Stimulated activated CD4-positive, alpha-beta T cell treated with anti-CD3 and anti-CD28 coated beads, Interleukin-2, amount 100 ng/mL, for 24 hours (primary cell): ENCODE results near the gene VCAM1.

Source experiments
- DNase-seq, 2 donors: peaks; one replicate each; pipeline ENCODE4 v3.0.0-alpha.2; 2020

The VCAM1 gene

DNA sequence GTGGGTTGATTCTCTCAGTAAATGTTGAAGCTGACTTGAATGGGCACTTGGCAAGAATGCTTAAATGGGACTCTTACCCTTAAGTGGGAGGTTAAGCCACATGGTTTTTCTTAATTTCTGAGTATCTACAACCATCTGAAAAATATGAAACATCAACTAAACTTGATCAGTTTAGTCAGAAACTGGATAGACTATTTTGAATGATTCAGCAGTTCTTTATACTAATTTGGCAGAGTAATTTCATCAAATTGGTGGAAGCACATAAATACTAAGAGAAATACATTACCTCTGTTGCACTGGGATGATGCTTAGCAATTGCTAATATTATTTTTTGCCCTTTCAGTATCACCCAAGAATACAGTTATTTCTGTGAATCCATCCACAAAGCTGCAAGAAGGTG lies 4.7 kb downstream of the VCAM1 start:
- no peak for DNase-seq

- DNase-seq: no peak
These were observed 10.6 kb downstream of the VCAM1 start for GRCh38 chr1:100730130-100730529.

DNA sequence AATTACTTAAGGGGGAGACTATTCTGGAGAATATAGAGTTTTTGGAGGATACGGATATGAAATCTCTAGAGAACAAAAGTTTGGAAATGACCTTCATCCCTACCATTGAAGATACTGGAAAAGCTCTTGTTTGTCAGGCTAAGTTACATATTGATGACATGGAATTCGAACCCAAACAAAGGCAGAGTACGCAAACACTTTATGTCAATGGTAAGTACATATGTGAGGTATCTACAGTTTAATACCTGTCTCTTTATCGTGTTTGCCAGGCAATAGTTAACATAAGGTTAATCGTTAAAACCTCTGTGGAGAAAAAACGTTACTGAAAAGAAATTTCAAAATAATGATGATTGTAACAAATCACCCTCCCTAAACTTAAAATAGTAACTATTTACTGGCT lies 11.8 kb downstream of the VCAM1 start:
- no peak for DNase-seq

DNA sequence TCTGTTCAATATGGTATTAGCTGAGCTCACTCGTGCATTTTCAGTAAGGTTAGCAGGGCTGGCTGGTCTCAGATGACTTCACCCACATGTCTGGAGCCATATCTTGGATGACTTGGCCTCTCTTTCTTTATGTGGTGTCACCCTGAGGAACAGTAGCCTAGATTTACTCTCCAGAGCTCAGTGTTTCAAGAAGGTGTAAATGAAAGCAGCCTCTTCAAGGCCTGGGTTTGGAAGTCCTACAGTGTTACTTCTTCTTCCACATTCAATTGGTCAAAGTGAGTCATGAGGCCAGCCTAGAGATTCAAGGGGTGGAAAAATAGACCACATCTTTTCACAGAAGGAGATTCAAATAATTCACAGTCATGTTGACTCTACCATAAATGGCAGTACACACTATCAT lies 12.2 kb downstream of the VCAM1 start:
- no peak for DNase-seq

DNA sequence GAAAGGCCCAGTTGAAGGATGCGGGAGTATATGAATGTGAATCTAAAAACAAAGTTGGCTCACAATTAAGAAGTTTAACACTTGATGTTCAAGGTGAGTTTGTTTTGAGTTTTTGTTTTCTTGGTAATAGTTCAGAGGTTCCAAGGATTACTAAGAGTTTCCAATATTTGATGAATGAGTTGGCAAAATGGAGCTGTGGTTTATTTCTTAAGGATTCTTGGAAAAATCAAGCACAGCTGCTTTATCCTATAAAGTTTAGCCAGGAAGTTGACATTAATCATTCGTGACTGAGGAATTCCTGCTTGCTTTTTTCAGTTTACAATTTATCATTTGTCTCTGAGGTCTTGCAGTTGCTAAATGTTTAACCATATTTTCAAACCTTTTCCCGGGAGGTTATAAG lies 15.1 kb downstream of the VCAM1 start:
- no peak for DNase-seq

- no peak for DNase-seq
These were observed 15.7 kb downstream of the VCAM1 start for GRCh38 chr1:100735244-100735643.

DNA sequence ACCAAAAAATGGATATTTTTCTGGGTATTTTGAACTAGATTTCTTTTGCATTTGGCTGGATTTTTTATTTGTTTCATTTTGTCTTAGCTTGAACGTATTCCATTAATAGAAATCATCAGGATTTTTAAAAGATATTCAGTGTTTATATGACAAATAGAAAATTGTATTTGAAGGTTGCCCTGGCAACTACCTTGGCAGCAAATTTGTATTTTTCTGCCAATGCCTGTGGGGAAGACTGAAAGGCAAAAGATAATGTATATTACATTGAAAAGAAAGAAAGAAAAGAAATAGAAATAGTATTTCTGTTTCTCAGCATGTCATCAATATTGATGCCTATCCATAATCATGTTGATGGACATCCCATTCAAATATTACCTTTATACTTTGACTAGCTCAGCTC lies 16.8 kb downstream of the VCAM1 start:
- DNase-seq: no peak

DNA sequence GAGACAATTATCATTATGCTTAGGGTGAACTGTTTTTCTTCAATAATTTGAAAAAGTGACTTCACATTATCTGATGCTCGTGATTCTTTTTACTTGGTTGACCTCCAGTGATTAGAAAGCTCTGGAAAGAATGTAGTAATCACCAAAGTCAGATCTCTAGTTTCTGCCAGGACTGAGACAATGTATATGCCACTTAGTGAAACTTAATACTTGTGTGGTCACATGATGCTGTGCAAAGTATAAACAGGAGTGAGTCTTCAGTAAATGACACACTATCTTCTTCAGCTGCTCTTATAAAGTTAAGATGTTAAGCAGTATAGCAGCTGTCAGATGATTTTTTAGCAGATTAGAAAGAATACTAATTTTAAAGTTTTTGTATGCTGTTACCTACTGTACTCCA lies 17.2 kb downstream of the VCAM1 start:
- DNase-seq: no peak

DNA sequence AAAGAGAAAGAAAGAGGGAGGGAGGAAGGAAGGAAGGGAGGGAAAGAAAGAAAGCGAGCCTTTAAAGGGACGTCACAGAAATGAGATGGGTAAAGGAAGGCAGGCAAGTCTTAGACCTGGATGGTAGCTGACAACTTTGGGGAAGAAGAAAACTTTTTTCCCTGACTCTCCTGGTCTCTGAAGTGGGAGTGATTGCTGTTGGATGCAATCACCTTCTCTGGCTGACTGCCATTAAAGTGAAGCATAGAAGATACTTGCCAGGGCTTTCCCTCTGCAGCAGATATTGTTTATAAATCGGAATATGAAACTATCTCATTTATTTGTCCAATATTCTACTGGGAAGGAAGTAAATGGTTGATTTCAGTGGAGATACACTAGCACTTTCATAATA lies 27.0 kb downstream of the VCAM1 start:
- DNase-seq: no peak

- DNase-seq: no peak
These were observed 28.2 kb downstream of the VCAM1 start for GRCh38 chr1:100747771-100748170.

DNA sequence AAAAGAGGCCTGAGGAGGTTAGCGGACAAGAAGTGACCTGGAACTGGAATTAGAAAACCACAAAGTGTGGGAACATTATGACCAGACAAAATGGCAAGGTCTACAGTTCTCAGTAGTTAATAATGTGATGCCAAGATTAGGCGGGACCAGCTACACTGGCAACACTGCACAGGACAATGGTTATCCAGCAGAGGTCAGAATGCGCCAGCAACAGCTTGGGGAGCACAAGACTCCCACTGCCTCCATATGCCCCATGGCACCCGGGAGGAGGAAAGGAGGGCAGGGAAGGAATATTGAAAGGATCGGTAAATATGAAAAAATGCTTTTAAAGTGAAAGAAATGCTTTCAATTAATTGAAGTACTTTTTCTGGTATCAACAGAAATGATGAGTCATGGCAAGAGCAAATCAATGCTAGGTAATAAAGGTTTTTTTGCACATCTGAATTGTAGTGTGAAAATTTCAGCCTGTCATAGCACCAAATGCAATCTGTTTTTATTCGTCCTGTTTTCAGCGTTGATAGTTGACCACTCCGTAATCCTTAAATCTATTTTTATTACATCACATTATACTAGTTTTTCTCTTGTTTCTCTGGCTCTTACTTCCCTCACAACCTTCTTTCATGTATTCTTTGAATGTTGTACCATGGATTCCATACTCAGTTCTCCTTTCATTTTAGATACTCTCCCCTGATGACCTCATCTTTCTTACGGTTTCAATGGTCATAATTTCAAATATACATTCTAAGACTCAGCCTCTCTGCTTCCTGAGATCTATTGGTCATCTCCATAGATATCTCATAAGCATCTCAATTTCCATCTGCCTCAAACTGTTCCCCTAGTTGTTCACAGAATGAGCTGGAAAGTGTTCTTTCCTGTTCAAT lies 30.7 kb downstream of the VCAM1 start:
- no peak for DNase-seq

DNA sequence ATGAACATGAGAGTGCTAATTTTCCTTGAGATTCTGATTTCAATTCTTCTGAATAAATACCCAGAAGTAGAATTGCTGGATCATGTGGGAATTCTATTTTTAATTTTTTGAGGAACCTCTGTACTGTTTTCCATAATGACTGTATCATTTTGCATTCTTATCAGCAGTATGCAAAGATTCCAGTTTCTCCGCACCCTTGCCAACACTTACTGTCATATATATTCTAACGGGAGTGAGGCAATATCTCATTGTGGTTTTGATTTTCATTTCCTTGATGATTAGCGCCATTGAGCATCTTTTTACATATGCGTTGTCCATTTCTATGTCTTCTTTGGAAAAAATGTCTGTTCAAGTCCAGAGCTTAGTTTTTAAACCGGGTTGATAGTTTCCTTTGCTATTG lies 33.2 kb downstream of the VCAM1 start:
- DNase-seq: no peak

GRCh38 chr1:100757946-100758345 lies 38.4 kb downstream of the VCAM1 start:
- no peak for DNase-seq

GRCh38 chr1:100759188-100759587 lies 39.6 kb downstream of the VCAM1 start:
- DNase-seq: no peak

DNA sequence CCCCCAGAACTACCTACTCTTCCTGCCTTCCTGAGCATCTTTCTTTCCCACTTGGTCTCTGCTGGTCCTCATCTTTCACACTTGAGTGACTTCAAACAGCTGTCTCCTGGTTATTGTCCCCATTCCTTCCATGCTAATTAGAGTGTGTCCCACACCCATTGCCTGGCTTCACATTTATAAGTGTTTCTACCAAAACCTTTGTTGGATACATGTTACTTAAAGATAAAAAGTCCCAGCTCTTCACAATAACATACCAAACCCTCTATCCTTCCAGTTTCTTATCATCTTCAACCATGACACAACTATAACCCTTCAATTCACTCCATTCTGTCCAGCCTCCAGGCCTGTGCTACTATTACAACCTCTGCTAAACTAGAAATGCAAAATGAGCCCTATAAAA lies 41.0 kb downstream of the VCAM1 start:
- DNase-seq: no peak

- DNase-seq: no peak
These were observed 42.9 kb downstream of the VCAM1 start for GRCh38 chr1:100762461-100762860.

GRCh38 chr1:100767176-100767890 lies 47.8 kb downstream of the VCAM1 start:
- DNase-seq: no peak

DNA sequence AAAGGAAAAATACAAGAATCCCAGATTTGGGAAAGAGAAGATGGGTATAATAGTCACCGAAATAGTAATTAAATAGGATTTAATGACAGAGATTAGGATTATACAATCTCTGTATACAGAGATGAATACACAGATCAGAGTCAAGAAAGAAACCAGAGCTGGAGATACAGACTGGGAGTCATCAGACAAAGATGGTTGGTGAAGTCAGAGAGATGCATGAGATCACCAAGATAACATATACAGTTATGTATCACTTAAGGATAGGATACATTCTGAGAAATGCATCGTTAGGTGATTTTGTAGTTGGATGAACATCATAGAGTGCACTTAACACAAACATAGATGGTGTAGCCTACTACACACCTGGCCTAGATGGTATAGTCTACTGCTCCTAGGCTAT lies 49.8 kb downstream of the VCAM1 start:
- DNase-seq: no peak

- DNase-seq: no peak
These were observed 50.5 kb downstream of the VCAM1 start for GRCh38 chr1:100769906-100770646.

- no peak for DNase-seq
These were observed 53.9 kb downstream of the VCAM1 start for GRCh38 chr1:100773444-100773843.

- no peak for DNase-seq
These were observed 54.8 kb downstream of the VCAM1 start for GRCh38 chr1:100774370-100774769.

GRCh38 chr1:100775483-100775882 lies 55.9 kb downstream of the VCAM1 start:
- DNase-seq: no peak

- no peak for DNase-seq
These were observed 59.2 kb downstream of the VCAM1 start for GRCh38 chr1:100778748-100779147.

DNA sequence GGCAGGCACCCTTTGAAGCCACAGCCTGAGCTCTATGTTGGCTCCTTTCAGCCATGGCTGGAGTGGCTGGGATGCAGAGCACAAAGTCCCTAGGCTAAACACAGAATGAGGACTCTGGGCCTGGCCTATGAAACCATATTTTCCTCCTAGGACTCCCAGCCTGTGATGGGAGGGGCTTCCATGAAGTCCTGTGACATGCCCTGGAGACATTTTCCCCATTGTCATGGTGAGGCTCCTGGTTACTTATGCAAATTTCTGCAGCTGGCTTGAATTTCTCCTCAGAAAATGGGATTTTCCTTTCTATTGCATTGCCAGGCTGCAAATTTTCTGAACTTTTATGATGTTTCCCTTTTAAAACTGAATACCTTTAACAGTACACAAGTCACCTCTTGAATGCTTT lies 61.3 kb downstream of the VCAM1 start:
- DNase-seq: no peak
